Measurements from ENCODE around the gene C10orf105. TPM values are rescaled to one million over a fixed set of nuclear protein-coding genes. Genes with fewer than 3 reads are reported as not detected.
A peak's percentile ranks its signal among the peaks of the same experiment; 100 is the strongest.

C10orf105 gene
- total RNA-seq, 1 experiment from 2014 or later: not detected

DNA sequence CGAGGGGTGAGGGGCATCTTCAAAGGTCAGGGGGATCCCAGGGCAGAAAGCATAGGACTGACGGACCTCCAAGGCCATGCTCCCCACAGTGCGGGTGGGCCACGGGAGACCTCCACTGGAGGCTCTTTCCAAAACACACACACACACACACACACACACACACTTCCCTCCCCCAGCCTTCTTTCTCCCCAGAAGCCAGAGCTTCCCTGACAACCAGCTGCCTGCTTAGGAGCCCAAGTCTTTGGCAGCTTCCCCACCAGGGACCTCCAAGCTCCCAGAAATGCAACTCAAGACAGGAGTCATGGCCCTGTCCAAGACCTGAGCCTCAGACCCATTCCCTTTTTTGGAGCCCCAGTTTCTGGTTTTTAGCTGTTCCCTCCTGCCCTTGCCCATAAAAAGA, 710 bp upstream of the C10orf105 start:
- no peaks in the 10 kb centered on the region for H3K4me1 ChIP-seq

DNA sequence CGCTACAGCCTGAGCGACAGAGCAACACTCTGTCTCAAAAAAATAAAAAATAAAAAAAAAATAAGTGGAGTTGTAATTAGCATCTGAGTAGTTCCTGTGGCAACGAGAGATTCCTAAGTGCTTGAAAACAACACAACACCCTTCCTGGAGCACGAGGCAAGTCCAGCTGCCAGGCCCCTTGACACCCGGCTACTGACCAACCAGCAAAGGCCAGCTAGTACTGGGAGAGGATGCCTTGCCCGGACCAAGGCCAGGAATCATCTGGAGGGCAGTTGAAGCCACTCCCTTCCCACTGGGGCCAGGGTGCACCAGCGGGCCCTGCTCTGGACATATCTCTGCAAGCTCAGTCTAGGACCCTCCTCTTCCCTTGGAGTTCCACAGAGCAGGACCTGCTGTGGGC, 536 bp downstream of the C10orf105 start:
- Histone ChIP-seq H3K4me1 (no peaks in the 10 kb centered on the region; the same call in 1 of the 2 replicates), H3K36me3 (no peaks in the 10 kb centered on the region), H3K4me3 (no peak overlapping the region), H3K27me3 (no peaks in the 10 kb centered on the region), H3K9me3 (replicated peaks) (no peaks in the 10 kb centered on the region), H3K27ac (no peak overlapping the region)
- DNase-seq: no peak

More for the DNA sequence above, 710 bp upstream of the C10orf105 start:
- no peaks in the 10 kb centered on the region for H3K9me3 ChIP-seq (replicated peaks)
- no peak for DNase-seq
- no peak overlapping the region for H3K4me3 ChIP-seq
- H3K36me3 ChIP-seq: no peaks in the 10 kb centered on the region
- H3K27ac ChIP-seq: no peak overlapping the region
- no peaks in the 10 kb centered on the region for H3K27me3 ChIP-seq

DNA sequence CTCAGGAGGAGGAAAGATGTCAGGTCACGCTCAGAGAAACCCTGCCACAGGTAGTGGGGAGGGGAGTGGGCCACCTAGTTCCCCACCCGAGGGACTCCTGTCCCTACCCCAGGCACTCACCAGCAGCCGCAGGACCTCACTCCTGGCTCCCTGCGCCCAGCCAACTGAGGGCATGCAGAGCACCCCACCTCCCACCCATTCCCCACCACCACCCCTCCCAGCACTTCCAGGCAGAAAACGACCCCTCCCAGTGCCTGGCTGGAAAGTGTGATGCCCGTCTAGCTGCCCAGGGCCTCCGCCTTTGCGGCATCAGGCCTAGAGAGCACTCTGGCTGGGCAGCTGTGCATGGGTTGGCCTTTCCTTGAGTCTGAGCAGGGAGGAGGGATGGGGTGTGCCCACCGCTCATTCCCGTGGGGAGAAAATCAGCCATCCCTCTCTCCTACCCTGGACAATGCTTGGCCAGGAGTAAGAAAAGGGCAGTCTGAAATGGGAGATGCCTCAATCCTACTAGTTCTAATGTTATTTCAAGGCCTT, 1.3 kb downstream of the C10orf105 start:
- H3K36me3 ChIP-seq: no peaks in the 10 kb centered on the region
- DNase-seq: no peak
- H3K4me1 ChIP-seq: peaks cover 8% of the 10 kb centered on the region
- H3K27ac ChIP-seq: no peak overlapping the region
- H3K4me3 ChIP-seq: no peak overlapping the region
- no peaks in the 10 kb centered on the region for H3K27me3 ChIP-seq
- no peaks in the 10 kb centered on the region for H3K9me3 ChIP-seq (replicated peaks)

GRCh38 chr10:71717551-71717951, 2.0 kb downstream of the C10orf105 start:
- Histone ChIP-seq H3K27me3 (no peaks in the 10 kb centered on the region), H3K4me1 (peaks cover 9% of the 10 kb centered on the region), H3K27ac (no peak overlapping the region), H3K9me3 (replicated peaks) (no peaks in the 10 kb centered on the region), H3K36me3 (no peaks in the 10 kb centered on the region), H3K4me3 (no peak overlapping the region)
- no peak for DNase-seq

DNA sequence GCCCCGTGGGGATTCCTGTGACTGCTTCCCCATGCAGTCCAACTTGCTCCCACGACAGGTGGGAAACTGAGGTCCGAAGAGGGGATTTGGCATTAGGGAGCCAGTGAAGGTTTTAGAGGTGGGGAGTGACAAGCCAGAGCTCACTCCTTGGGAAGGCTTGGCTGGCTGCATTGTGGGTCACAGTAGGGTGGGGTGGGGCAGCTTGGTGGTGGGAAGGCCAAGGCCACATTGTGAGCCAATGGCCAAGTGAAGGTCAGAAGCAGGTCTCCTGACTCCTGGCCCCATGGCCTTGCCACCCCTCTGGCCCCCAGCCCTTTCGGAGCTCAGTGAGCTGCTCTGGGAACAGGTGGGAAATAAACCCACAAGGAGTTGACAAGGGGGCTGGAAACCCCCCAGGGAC, 2.5 kb downstream of the C10orf105 start:
- DNase-seq: no peak
- H3K4me1 ChIP-seq: peaks cover 9% of the 10 kb centered on the region
- H3K9me3 ChIP-seq (replicated peaks): no peaks in the 10 kb centered on the region
- H3K27ac ChIP-seq: no peak overlapping the region
- no peaks in the 10 kb centered on the region for H3K27me3 ChIP-seq
- no peaks in the 10 kb centered on the region for H3K36me3 ChIP-seq
- H3K4me3 ChIP-seq: no peak overlapping the region

GRCh38 chr10:71716426-71716825, 3.2 kb downstream of the C10orf105 start:
- H3K27me3 ChIP-seq: no peaks in the 10 kb centered on the region
- H3K27ac ChIP-seq: no peak overlapping the region
- H3K9me3 ChIP-seq (replicated peaks): no peaks in the 10 kb centered on the region
- no peak for DNase-seq
- no peak overlapping the region for H3K4me3 ChIP-seq
- H3K4me1 ChIP-seq: peaks cover 9% of the 10 kb centered on the region
- no peaks in the 10 kb centered on the region for H3K36me3 ChIP-seq

DNA sequence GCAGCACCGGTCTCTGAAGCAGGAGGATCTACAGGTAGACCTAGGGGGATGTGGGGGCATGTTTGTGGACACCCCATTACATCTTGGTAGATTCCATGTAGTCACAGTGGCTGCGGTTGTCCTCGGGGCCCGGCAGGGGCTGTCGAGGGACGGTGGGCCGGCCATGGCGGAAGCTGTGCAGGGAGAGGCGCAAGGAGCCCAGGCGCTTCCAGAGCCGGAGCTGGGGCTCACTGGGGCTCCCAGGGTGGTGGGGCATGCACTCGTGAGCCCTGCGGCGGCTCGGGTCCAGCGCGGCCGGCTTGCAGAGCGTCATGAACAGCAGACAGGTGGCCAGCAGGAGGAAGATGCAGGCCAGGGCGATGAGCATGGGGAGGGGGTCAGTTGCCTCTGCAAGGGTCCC, 3.7 kb downstream of the C10orf105 start:
- no peak for DNase-seq
- Histone ChIP-seq H3K4me1 (peaks cover 9% of the 10 kb centered on the region), H3K27ac (no peak overlapping the region), H3K4me3 (no peak overlapping the region), H3K27me3 (no peaks in the 10 kb centered on the region), H3K36me3 (no peaks in the 10 kb centered on the region), H3K9me3 (replicated peaks) (no peaks in the 10 kb centered on the region)

DNA sequence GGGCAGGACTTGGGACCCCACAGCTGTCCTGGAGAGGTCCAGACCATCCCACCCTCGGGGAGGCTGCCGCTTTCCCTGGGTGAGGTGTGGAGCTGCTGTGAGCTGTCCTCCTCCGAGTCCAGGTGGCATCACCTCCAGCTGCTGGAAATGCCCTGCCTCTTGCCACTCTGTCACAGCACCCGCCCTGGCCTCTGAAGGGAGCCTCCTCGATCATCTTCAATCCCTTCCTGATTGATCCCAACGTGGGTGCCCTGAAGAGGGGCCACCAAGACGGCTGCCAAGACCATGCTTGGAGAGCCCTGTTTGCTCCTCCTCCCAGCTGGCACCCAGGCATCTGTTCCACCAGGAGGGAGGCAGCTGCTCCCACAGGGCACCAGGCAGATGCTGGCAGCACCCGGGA, 4.6 kb downstream of the C10orf105 start:
- Histone ChIP-seq H3K4me1 (peaks cover 9% of the 10 kb centered on the region), H3K27me3 (no peaks in the 10 kb centered on the region), H3K9me3 (replicated peaks) (no peaks in the 10 kb centered on the region), H3K4me3 (no peak overlapping the region), H3K27ac (no peak overlapping the region), H3K36me3 (no peaks in the 10 kb centered on the region)
- no peak for DNase-seq

GRCh38 chr10:71714592-71714991, 5.0 kb downstream of the C10orf105 start:
- no peak for DNase-seq
- Histone ChIP-seq H3K27me3 (no peaks in the 10 kb centered on the region), H3K4me1 (peaks cover 9% of the 10 kb centered on the region), H3K36me3 (no peaks in the 10 kb centered on the region), H3K27ac (no peak overlapping the region), H3K9me3 (replicated peaks) (no peaks in the 10 kb centered on the region), H3K4me3 (no peak overlapping the region)

GRCh38 chr10:71714031-71714410, 5.6 kb downstream of the C10orf105 start:
- Histone ChIP-seq H3K4me1 (peaks cover 9% of the 10 kb centered on the region), H3K4me3 (no peak overlapping the region)

DNA sequence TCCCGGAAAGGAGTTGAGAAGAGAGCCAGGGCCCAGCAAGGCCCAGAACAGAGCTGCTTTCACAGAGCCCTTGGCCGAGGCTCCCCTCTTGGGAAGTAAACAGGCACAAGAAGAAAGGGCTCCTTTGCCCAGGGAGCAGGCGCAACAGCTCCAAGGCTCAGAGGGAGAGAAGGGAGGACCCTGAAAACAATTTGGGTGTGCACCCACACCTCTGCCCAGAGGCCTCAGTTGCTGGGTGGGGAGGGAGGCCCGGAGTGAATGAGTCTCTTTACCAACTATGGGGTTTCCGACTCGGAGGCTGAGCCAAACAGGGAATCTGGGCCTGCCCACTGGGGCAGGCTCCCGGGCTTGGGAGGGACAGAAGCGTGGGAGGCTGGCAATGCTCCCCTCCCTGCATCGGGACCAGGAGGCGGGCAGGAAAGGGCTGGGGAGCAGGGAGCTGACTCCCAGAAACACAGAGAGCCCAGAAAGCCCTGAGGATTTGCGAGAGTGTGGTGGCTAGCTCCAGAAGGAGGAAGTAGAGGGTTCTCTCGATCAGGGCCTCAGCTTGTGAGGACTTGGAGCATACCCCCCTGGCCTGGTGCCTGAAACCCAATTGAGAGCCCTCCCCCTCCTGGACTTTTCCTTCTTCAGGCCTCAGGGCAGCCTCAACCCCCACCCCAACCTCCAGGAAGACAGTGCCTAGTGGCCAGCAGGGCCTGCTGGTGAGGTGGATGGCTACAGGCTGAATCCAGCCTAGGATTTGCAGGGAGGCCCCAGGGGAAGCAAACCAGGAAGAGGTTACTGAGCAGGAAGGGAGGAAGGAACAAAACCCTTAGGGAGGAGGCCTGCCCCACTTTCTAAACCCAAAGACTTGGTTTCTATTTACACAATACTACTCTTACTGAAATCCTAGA, 6.2 kb downstream of the C10orf105 start:
- Histone ChIP-seq H3K4me3 (no peak overlapping the region), H3K27ac (no peak overlapping the region), H3K9me3 (replicated peaks) (no peaks in the 10 kb centered on the region), H3K27me3 (no peaks in the 10 kb centered on the region), H3K4me1 (peaks cover 9% of the 10 kb centered on the region), H3K36me3 (no peaks in the 10 kb centered on the region)
- DNase-seq: peak in 1 of 2 experiments; percentile 23

More at GRCh38 chr10:71714031-71714410, 5.6 kb downstream of the C10orf105 start:
- Histone ChIP-seq H3K9me3 (replicated peaks) (no peaks in the 10 kb centered on the region), H3K27me3 (no peaks in the 10 kb centered on the region), H3K36me3 (no peaks in the 10 kb centered on the region), H3K27ac (no peak overlapping the region)
- DNase-seq: no peak

DNA sequence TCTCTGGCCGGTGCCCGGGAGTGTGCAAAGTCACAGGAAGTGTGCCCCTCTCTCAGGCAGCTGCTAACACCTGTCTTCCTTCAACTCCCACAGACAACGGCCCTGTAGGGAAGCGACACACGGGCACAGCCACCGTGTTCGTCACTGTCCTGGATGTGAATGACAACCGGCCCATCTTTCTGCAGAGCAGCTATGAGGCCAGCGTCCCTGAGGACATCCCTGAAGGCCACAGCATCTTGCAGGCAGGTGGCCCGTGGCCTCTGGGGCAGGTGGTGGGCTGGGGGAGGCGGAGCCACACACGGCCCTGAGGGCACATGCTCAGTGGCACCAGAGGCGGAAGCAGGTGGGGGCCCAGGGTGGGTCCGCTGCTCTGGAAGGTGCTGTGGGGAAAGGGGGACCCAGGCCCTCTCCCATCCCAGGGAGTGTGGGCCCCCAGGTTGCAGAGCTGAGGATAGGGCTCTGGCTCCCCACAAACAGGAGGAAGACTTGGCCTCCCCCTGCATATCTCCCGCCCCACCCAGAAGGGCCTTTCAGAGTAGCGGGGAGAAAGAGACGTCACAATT, 6.9 kb downstream of the C10orf105 start:
- Histone ChIP-seq H3K27ac (no peak overlapping the region), H3K4me1 (peaks cover 9% of the 10 kb centered on the region)

GRCh38 chr10:71712170-71712569, 7.4 kb downstream of the C10orf105 start:
- H3K27ac ChIP-seq: no peak overlapping the region
- no peaks in the 10 kb centered on the region for H3K27me3 ChIP-seq
- H3K9me3 ChIP-seq (replicated peaks): no peaks in the 10 kb centered on the region
- H3K4me3 ChIP-seq: no peak overlapping the region
- H3K36me3 ChIP-seq: no peaks in the 10 kb centered on the region
- H3K4me1 ChIP-seq: peaks cover 9% of the 10 kb centered on the region
- DNase-seq: no peak

More for the DNA sequence above, 6.9 kb downstream of the C10orf105 start:
- no peak overlapping the region for H3K4me3 ChIP-seq
- H3K27me3 ChIP-seq: no peaks in the 10 kb centered on the region
- DNase-seq: no peak
- H3K36me3 ChIP-seq: no peaks in the 10 kb centered on the region
- H3K9me3 ChIP-seq (replicated peaks): no peaks in the 10 kb centered on the region

DNA sequence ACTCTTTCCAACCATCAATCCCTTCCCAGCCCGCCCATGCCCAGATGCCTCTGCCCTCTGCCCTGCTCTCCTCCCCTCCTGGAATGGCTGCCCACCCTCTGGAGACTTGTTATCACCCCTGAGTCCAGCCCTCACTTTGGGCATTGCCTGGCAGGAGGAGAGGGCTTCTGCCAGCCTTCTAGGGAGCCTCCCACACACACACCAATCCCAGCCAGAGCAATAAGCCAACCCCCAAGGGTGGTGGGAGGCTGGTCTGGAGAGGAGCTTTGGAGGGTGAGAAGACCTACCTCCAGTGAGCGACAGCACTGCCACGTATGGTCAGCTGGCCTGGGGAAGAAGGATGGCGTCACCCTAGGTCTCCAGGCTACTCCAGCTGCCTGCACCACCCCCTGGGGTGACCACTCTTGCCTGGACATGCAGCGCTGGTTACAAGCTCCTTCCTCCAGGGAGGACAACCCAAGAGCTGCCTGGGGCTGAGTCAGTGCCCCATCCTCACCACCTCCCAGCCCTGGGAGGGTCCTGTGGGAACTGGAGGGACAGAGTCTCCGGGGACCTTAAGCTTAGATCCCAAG, 8.4 kb downstream of the C10orf105 start:
- Histone ChIP-seq H3K4me3 (no peak overlapping the region), H3K27me3 (no peaks in the 10 kb centered on the region), H3K9me3 (replicated peaks) (no peaks in the 10 kb centered on the region), H3K36me3 (no peaks in the 10 kb centered on the region), H3K4me1 (peaks cover 9% of the 10 kb centered on the region), H3K27ac (no peak overlapping the region)
- peak in 1 of 2 experiments; percentile 30 for DNase-seq

GRCh38 chr10:71710519-71710918, 9.1 kb downstream of the C10orf105 start:
- Histone ChIP-seq H3K27me3 (no peaks in the 10 kb centered on the region), H3K4me1 (peaks cover 9% of the 10 kb centered on the region), H3K36me3 (no peaks in the 10 kb centered on the region), H3K4me3 (no peak overlapping the region), H3K9me3 (replicated peaks) (no peaks in the 10 kb centered on the region), H3K27ac (no peak overlapping the region)
- DNase-seq: no peak

Measured in SJCRH30 (cell line).